Activated B cell treated with CpG ODN at 0.5 μM for 24 hours (primary cell): ENCODE results near the gene IL36B. TPM values are rescaled to one million over a fixed set of nuclear protein-coding genes. Genes with fewer than 3 reads are reported as not detected.

Source experiments
- ATAC-seq: fragments of 200-7000 bp; cut with Tn5 transposase; one replicate; pipeline ENCODE4 v1.10.0; 2021; ENCODE audit warnings: low read depth, mild to moderate bottlenecking, moderate library complexity
- CTCF ChIA-PET: fragments of 350-600 bp; sonication (Branson Sonifier 250); formaldehyde crosslinking; loops from one replicate; lab custom pipeline; 2021; ENCODE audit warnings: antibody characterized with exemption; lab: Charles Lee
- POLR2A ChIA-PET: fragments of 350-600 bp; sonication (Branson Sonifier 250); formaldehyde crosslinking; loops from one replicate; lab custom pipeline; 2021; ENCODE audit warnings: antibody characterized with exemption; lab: Charles Lee
- DNase-seq: peaks from one replicate; pipeline ENCODE4 v3.0.0; 2022
- H3K27ac Mint-ChIP-seq: one replicate; pipeline ENCODE4 v1.8.0; 2020; ENCODE audit warnings: mixed read lengths
- H3K27me3 Mint-ChIP-seq: one replicate; pipeline ENCODE4 v1.8.0; 2021; ENCODE audit warnings: mixed read lengths
- H3K36me3 Mint-ChIP-seq: one replicate; pipeline ENCODE4 v1.8.0; 2021; ENCODE audit warnings: low read depth, mixed read lengths
- H3K4me1 Mint-ChIP-seq: one replicate; pipeline ENCODE4 v1.8.0; 2021; ENCODE audit warnings: mixed read lengths
- H3K4me3 Mint-ChIP-seq: one replicate; pipeline ENCODE4 v1.8.0; 2020; ENCODE audit warnings: mild to moderate bottlenecking, mixed read lengths
- H3K9me3 Mint-ChIP-seq: one replicate; pipeline ENCODE4 v1.8.0; 2020; ENCODE audit warnings: mixed read lengths
- CTCF ChIP-seq: fragments of 200-600 bp; IDR thresholded peaks from one replicate; pipeline ENCODE4 v1.8.0; 2022; ENCODE audit warnings: antibody characterized with exemption, mild to moderate bottlenecking
- intact Hi-C: fragments of 100-400 bp; cut with micrococcal nuclease; formaldehyde crosslinking; loops from one replicate; pipeline ENCODE4 v1.15.1; 2024
- total RNA-seq: library from RNA; stranded (reverse); gene quantifications from 2 replicates; pipeline ENCODE4 v1.2.3, GENCODE V29; 2022

IL36B gene
- total RNA-seq, 1 donor from 2014 or later, result not detected

GRCh38 chr2:113039719-113040118 is 12.9 kb downstream of the IL36B start:
- Mint-ChIP-seq H3K9me3 (peaks cover 4% of the 10 kb centered on the region), H3K27ac (no peak overlapping the region), H3K4me3 (no peak overlapping the region), H3K36me3 (no peaks in the 10 kb centered on the region), H3K27me3 (peaks cover 20% of the 10 kb centered on the region), H3K4me1 (no peaks in the 10 kb centered on the region)
- no peak for ATAC-seq
- no peak for DNase-seq
- intact Hi-C loops, result no loop called here
- ChIA-PET POLR2A (no interaction called here), CTCF (no interaction called here)
- TF ChIP-seq CTCF, result no peak

- CTCF ChIA-PET, result no interaction called here
- no peak for ATAC-seq
Measured at GRCh38 chr2:113039158-113039557, 13.5 kb downstream of the IL36B start.

GRCh38 chr2:113038291-113038690 is 14.4 kb downstream of the IL36B start:
- H3K4me3 Mint-ChIP-seq, result no peak overlapping the region
- no peak for TF ChIP-seq CTCF
- ChIA-PET CTCF (no interaction called here), POLR2A (no interaction called here)
- H3K9me3 Mint-ChIP-seq, result peaks cover 4% of the 10 kb centered on the region
- ATAC-seq (no peak), DNase-seq (no peak)
- H3K36me3 Mint-ChIP-seq, result no peaks in the 10 kb centered on the region
- H3K4me1 Mint-ChIP-seq, result no peaks in the 10 kb centered on the region
- peaks cover 22% of the 10 kb centered on the region for H3K27me3 Mint-ChIP-seq
- H3K27ac Mint-ChIP-seq, result no peak overlapping the region
- intact Hi-C loops, result no loop called here

More at GRCh38 chr2:113039158-113039557, 13.5 kb downstream of the IL36B start:
- no peak for DNase-seq
- H3K36me3 Mint-ChIP-seq, result no peaks in the 10 kb centered on the region
- peaks cover 21% of the 10 kb centered on the region for H3K27me3 Mint-ChIP-seq
- no peak overlapping the region for H3K27ac Mint-ChIP-seq
- POLR2A ChIA-PET, result no interaction called here
- intact Hi-C loops, result no loop called here
- peaks cover 4% of the 10 kb centered on the region for H3K9me3 Mint-ChIP-seq
- TF ChIP-seq CTCF, result no peak
- H3K4me3 Mint-ChIP-seq, result no peak overlapping the region
- no peaks in the 10 kb centered on the region for H3K4me1 Mint-ChIP-seq

- Mint-ChIP-seq H3K9me3 (no peaks in the 10 kb centered on the region), H3K4me1 (no peaks in the 10 kb centered on the region), H3K36me3 (no peaks in the 10 kb centered on the region), H3K27me3 (peaks cover 19% of the 10 kb centered on the region), H3K27ac (no peak overlapping the region), H3K4me3 (no peak overlapping the region)
- DNase-seq (no peak), ATAC-seq (no peak)
- TF ChIP-seq CTCF, result no peak
- intact Hi-C loops, result no loop called here
- CTCF ChIA-PET, result no interaction called here
- POLR2A ChIA-PET, result no interaction called here
Measured at GRCh38 chr2:113036763-113037162, 15.9 kb downstream of the IL36B start.

- Mint-ChIP-seq H3K36me3 (no peaks in the 10 kb centered on the region), H3K4me1 (no peaks in the 10 kb centered on the region), H3K9me3 (no peaks in the 10 kb centered on the region), H3K4me3 (no peak overlapping the region), H3K27ac (no peak overlapping the region), H3K27me3 (peaks cover 32% of the 10 kb centered on the region)
- CTCF ChIA-PET, result no interaction called here
- no peak for ATAC-seq
- no peak for DNase-seq
- intact Hi-C loops, result no loop called here
- POLR2A ChIA-PET, result no interaction called here
- no peak for TF ChIP-seq CTCF
Measured at GRCh38 chr2:113034016-113034415, 18.7 kb downstream of the IL36B start.
